Liver (tissue), 9 donors: Measurements from ENCODE around the gene SNX7. TPM values are rescaled to one million over a fixed set of nuclear protein-coding genes. Genes with fewer than 3 reads are reported as not detected.

ENCODE experiments used
- DNase-seq: peaks from one replicate; pipeline ENCODE4 v3.0.0-alpha.2; 2017; ENCODE audit warnings: low spot score
- H3K27ac ChIP-seq, 2 donors: one replicate each; pipeline ENCODE4 v1.7.0; 2013; ENCODE audit warnings: inconsistent platforms in 2 of 2, low read length in 2 of 2, control low read depth in 1 of 2, low read depth in 1 of 2, mild to moderate bottlenecking in 1 of 2
- H3K27me3 ChIP-seq, 4 donors: one replicate each; pipeline versions ENCODE4 v1.6.1 to v1.7.0; 2013; ENCODE audit warnings: low read length in 3 of 4, inconsistent platforms in 1 of 4, mild to moderate bottlenecking in 1 of 4, moderate library complexity in 1 of 4; ENCODE audit not compliant: control insufficient read depth in 4 of 4, insufficient read depth in 4 of 4
- H3K36me3 ChIP-seq, 4 donors: one replicate each; pipeline versions ENCODE4 v1.6.1 to v1.7.0; 2013; ENCODE audit warnings: low read length in 3 of 4, mild to moderate bottlenecking in 3 of 4, low read depth in 1 of 4, moderate library complexity in 1 of 4; ENCODE audit not compliant: control insufficient read depth in 4 of 4, insufficient read depth in 3 of 4
- H3K4me1 ChIP-seq, 4 donors: one replicate each; pipeline versions ENCODE4 v1.6.1 to v1.7.0; 2013; ENCODE audit warnings: low read length in 3 of 4, mild to moderate bottlenecking in 3 of 4, moderate library complexity in 1 of 4; ENCODE audit not compliant: control insufficient read depth in 4 of 4, insufficient read depth in 4 of 4
- H3K4me3 ChIP-seq, 3 donors: one replicate each; pipeline versions ENCODE4 v1.6.1 to v1.7.0; 2013; ENCODE audit warnings: low read length in 3 of 3, control low read depth in 1 of 3, low read depth in 1 of 3, mild to moderate bottlenecking in 1 of 3
- H3K9ac ChIP-seq, 2 donors: one replicate each; pipeline ENCODE4 v1.7.0; 2013; ENCODE audit warnings: low read length in 2 of 2, mild to moderate bottlenecking in 2 of 2, moderate library complexity in 2 of 2, control low read depth in 1 of 2, low read depth in 1 of 2
- H3K9me3 ChIP-seq, 4 donors: one replicate each; pipeline versions ENCODE4 v1.6.1 to v1.7.0; 2013; ENCODE audit warnings: low read length in 3 of 4; ENCODE audit not compliant: control insufficient read depth in 4 of 4
- EGR1 ChIP-seq, 2 donors: IDR thresholded peaks; 2 replicates each; pipeline ENCODE4 v1.6.1; 2016 to 2018; ENCODE audit warnings: antibody characterized with exemption in 2 of 2, low read depth in 2 of 2
- FOXA1 ChIP-seq: IDR thresholded peaks from 2 replicates; pipeline ENCODE4 v1.6.1; 2016; ENCODE audit warnings: antibody characterized with exemption
- FOXA2 ChIP-seq: IDR thresholded peaks from 2 replicates; pipeline ENCODE4 v1.6.1; 2016; ENCODE audit warnings: antibody characterized with exemption
- GABPA ChIP-seq, 2 donors: IDR thresholded peaks in 1 of 2; conservative IDR thresholded peaks in 1 of 2; 2 replicates each; pipeline ENCODE4 v1.6.1; 2016; ENCODE audit warnings: antibody characterized with exemption in 2 of 2, mild to moderate bottlenecking in 1 of 2, moderate library complexity in 1 of 2
- HNF4A ChIP-seq, 2 donors: conservative IDR thresholded peaks; 2 replicates each; pipeline ENCODE4 v1.6.1; 2016; ENCODE audit warnings: antibody characterized with exemption in 2 of 2, mild to moderate bottlenecking in 2 of 2
- HNF4G ChIP-seq: IDR thresholded peaks from 2 replicates; pipeline ENCODE4 v1.6.1; 2016; ENCODE audit warnings: antibody characterized with exemption
- JUND ChIP-seq, 2 donors: IDR thresholded peaks; 2 replicates each; pipeline ENCODE4 v1.6.1; 2016; ENCODE audit warnings: antibody characterized with exemption in 2 of 2
- NR2F2 ChIP-seq: IDR thresholded peaks from 2 replicates; pipeline ENCODE4 v1.6.1; 2016; ENCODE audit warnings: antibody characterized with exemption
- RXRA ChIP-seq, 2 donors: IDR thresholded peaks; 2 replicates each; pipeline ENCODE4 v1.6.1; 2017 to 2018; ENCODE audit warnings: antibody characterized with exemption in 2 of 2, mild to moderate bottlenecking in 1 of 2
- SP1 ChIP-seq: IDR thresholded peaks from 2 replicates; pipeline ENCODE4 v1.6.1; 2018; ENCODE audit warnings: antibody characterized with exemption, mild to moderate bottlenecking
- TAF1 ChIP-seq: conservative IDR thresholded peaks from 2 replicates; pipeline ENCODE4 v1.6.1; 2016; ENCODE audit warnings: antibody characterized with exemption, mild to moderate bottlenecking
- YY1 ChIP-seq: IDR thresholded peaks from 2 replicates; pipeline ENCODE4 v1.6.1; 2016; ENCODE audit warnings: antibody characterized with exemption, mild to moderate bottlenecking
- WGBS: extraction: QIAGEN DNeasy Blood & Tissue Kit; methylation state at CpG from one replicate; pipeline ENCODE4 v1.1.7; 2013; 5-methylcytosine and 5-hydroxymethylcytosine counted together
- polyA plus RNA-seq, 2 donors: library from polyadenylated mRNA; stranded (reverse) in 1 of 2; unstranded in 1 of 2; fragments of 200-250 nt in 1 of 2; fragments of >200 nt in 1 of 2; fragmentation: Nextera tagmentation in 1 of 2; extraction: Ambion mirVana in 1 of 2; gene quantifications; one replicate each; pipeline versions ENCODE4 v1.2.1 to v1.2.3, GENCODE V29; 2013 to 2015
- total RNA-seq, 2 donors: library from RNA; depleted of rRNA; stranded (reverse); fragments of >200 nt; gene quantifications; one replicate each; pipeline ENCODE4 v1.2.3, GENCODE V29; 2014
- TF ChIP-seq, protein P1 (sequence below): IDR thresholded peaks from 2 replicates; pipeline ENCODE4 v1.6.1; 2016; ENCODE audit warnings: antibody characterized with exemption
- TF ChIP-seq, protein P2 (sequence below): IDR thresholded peaks from 2 replicates; pipeline ENCODE4 v1.6.1; 2016; ENCODE audit warnings: antibody characterized with exemption
- TF ChIP-seq, protein P3 (sequence below): IDR thresholded peaks from 2 replicates; pipeline ENCODE4 v1.6.1; 2016; ENCODE audit warnings: antibody characterized with exemption, mild to moderate bottlenecking
- TF ChIP-seq, protein P4 (sequence below): fragments of 150-350 bp; IDR thresholded peaks from 2 replicates; pipeline ENCODE4 v1.5.1; 2017; ENCODE audit warnings: improper control_type of control experiment, low read depth, low read length; ENCODE audit not compliant: missing input control
- TF ChIP-seq, protein P5 (sequence below): IDR thresholded peaks from 2 replicates; pipeline ENCODE4 v1.6.1; 2016; ENCODE audit warnings: antibody characterized with exemption
- donor health status: healthy.
- donor health status: healthy.
- donor health status: healthy.
- donor health status: healthy.
- donor health status: healthy.

The SNX7 gene
- total and polyA plus RNA-seq, 4 donors = 9.4 to 12.8 (median 9.8) TPM

DNA sequence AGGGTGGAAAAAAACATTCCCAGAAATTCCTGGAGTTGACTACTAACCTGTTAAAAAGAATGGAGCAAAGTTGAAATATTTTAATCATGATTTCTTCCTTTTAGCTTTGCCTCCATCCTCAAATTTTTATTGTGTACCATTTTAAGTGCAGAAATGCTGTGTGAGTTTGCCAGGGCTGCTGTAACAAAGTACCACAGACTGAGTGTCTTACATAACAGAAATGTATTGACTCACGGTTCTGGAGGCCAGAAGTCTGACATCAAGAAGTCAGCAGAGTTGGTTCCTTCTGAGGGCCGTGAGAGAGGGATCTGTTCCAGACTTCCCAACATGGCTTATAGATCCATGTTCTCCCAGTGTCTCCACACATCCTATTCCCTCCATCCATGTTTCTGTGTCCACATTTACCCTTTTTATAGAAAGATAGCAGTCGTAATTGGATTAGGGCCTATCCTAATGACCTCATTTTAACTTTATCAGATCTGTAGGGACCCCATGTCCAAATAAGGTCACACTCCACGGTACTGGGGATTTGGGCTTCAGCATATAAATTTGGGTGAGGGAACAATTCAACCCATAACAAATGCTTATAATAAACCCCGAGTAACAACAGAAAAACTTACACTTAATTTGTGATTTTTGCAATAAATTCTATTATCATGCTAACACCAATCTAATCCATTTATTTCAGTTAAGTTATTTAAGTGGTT lies 12.7 kb downstream of the SNX7 start:
- Histone ChIP-seq H3K4me1 (peaks cover 0 to 1% (median 0%) of the 10 kb centered on the region in 4 donors), H3K27ac (no peak overlapping the region), H3K9me3 (no peaks in the 10 kb centered on the region), H3K9ac (no peak overlapping the region), H3K27me3 (no peaks in the 10 kb centered on the region), H3K36me3 (no peaks in the 10 kb centered on the region), H3K4me3 (no peak overlapping the region)
- WGBS = 85% methylated on average over 5 of the region's 5 CpGs
- TF ChIP-seq RXRA (IDR thresholded peaks at IDR 0.05) (no peak), FOXA2 (no peak), HNF4A (conservative IDR thresholded peaks at IDR 0.05) (no peak), JUND (IDR thresholded peaks at IDR 0.05) (no peak), YY1 (no peak), FOXA1 (no peak), SP1 (no peak), EGR1 (IDR thresholded peaks at IDR 0.05; ENCODE audit: low read depth in 2 of 2) (no peak)
- TF ChIP-seq, protein P1, sequence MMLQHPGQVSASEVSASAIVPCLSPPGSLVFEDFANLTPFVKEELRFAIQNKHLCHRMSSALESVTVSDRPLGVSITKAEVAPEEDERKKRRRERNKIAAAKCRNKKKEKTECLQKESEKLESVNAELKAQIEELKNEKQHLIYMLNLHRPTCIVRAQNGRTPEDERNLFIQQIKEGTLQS = no peak
- TF ChIP-seq, protein P2, sequence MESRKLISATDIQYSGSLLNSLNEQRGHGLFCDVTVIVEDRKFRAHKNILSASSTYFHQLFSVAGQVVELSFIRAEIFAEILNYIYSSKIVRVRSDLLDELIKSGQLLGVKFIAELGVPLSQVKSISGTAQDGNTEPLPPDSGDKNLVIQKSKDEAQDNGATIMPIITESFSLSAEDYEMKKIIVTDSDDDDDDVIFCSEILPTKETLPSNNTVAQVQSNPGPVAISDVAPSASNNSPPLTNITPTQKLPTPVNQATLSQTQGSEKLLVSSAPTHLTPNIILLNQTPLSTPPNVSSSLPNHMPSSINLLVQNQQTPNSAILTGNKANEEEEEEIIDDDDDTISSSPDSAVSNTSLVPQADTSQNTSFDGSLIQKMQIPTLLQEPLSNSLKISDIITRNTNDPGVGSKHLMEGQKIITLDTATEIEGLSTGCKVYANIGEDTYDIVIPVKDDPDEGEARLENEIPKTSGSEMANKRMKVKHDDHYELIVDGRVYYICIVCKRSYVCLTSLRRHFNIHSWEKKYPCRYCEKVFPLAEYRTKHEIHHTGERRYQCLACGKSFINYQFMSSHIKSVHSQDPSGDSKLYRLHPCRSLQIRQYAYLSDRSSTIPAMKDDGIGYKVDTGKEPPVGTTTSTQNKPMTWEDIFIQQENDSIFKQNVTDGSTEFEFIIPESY = no peak
- no peak for DNase-seq

DNA sequence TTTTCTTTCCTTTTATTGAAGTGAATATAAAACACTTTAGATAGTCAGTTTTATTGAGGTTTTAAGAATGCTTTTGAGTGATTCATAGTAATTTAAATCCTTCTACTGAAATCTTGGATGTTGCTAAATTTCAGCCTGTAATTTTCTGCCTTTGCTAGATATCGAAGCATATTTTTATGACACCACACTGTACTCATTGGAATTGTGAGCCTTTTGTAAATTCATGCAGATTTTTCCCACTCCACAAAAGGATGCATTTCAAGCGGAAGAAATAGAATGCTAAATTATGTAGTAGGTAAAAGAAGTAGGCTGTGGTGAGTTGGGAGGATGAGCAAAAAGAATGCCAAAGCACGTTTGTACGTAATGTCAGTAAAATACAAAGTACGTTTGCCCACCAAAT lies 13.8 kb downstream of the SNX7 start:
- DNase-seq = no peak
- Histone ChIP-seq H3K4me3 (no peak overlapping the region), H3K36me3 (no peaks in the 10 kb centered on the region), H3K9ac (no peak overlapping the region), H3K27me3 (no peaks in the 10 kb centered on the region), H3K9me3 (no peaks in the 10 kb centered on the region), H3K27ac (no peak overlapping the region), H3K4me1 (peaks cover 0 to 1% (median 0%) of the 10 kb centered on the region in 4 donors)
- 96% methylated on average over 5 of the region's 5 CpGs for WGBS
- TF ChIP-seq FOXA2 = no peak
- TF ChIP-seq NR2F2 = no peak
- TF ChIP-seq RXRA (IDR thresholded peaks at IDR 0.05) = no peak
- TF ChIP-seq HNF4G = no peak
- TF ChIP-seq, protein P3, sequence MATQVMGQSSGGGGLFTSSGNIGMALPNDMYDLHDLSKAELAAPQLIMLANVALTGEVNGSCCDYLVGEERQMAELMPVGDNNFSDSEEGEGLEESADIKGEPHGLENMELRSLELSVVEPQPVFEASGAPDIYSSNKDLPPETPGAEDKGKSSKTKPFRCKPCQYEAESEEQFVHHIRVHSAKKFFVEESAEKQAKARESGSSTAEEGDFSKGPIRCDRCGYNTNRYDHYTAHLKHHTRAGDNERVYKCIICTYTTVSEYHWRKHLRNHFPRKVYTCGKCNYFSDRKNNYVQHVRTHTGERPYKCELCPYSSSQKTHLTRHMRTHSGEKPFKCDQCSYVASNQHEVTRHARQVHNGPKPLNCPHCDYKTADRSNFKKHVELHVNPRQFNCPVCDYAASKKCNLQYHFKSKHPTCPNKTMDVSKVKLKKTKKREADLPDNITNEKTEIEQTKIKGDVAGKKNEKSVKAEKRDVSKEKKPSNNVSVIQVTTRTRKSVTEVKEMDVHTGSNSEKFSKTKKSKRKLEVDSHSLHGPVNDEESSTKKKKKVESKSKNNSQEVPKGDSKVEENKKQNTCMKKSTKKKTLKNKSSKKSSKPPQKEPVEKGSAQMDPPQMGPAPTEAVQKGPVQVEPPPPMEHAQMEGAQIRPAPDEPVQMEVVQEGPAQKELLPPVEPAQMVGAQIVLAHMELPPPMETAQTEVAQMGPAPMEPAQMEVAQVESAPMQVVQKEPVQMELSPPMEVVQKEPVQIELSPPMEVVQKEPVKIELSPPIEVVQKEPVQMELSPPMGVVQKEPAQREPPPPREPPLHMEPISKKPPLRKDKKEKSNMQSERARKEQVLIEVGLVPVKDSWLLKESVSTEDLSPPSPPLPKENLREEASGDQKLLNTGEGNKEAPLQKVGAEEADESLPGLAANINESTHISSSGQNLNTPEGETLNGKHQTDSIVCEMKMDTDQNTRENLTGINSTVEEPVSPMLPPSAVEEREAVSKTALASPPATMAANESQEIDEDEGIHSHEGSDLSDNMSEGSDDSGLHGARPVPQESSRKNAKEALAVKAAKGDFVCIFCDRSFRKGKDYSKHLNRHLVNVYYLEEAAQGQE = no peak
- TF ChIP-seq, protein P4, sequence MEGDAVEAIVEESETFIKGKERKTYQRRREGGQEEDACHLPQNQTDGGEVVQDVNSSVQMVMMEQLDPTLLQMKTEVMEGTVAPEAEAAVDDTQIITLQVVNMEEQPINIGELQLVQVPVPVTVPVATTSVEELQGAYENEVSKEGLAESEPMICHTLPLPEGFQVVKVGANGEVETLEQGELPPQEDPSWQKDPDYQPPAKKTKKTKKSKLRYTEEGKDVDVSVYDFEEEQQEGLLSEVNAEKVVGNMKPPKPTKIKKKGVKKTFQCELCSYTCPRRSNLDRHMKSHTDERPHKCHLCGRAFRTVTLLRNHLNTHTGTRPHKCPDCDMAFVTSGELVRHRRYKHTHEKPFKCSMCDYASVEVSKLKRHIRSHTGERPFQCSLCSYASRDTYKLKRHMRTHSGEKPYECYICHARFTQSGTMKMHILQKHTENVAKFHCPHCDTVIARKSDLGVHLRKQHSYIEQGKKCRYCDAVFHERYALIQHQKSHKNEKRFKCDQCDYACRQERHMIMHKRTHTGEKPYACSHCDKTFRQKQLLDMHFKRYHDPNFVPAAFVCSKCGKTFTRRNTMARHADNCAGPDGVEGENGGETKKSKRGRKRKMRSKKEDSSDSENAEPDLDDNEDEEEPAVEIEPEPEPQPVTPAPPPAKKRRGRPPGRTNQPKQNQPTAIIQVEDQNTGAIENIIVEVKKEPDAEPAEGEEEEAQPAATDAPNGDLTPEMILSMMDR = no peak
- TF ChIP-seq EGR1 (IDR thresholded peaks at IDR 0.05; ENCODE audit: low read depth in 2 of 2) = no peak
- no peak for TF ChIP-seq TAF1
- TF ChIP-seq GABPA (IDR thresholded peaks at IDR 0.05 in 1 of 2, conservative IDR thresholded peaks at IDR 0.05 in 1 of 2) = no peak
- TF ChIP-seq, protein P5, sequence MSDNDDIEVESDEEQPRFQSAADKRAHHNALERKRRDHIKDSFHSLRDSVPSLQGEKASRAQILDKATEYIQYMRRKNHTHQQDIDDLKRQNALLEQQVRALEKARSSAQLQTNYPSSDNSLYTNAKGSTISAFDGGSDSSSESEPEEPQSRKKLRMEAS = no peak
